GM12878 (cell line): ENCODE data around the gene CCDC97. TPM values are rescaled to one million over a fixed set of nuclear protein-coding genes. Genes with fewer than 3 reads are reported as not detected.

Experiments
- CBX3 ChIP-seq: fragments of 200-600 bp; sonication (generic); IDR thresholded peaks from 2 replicates; pipeline ENCODE4 v1.6.1; 2016; ENCODE audit warnings: low read depth, borderline replicate concordance
- FOS ChIP-seq: IDR thresholded peaks from 3 replicates; pipeline ENCODE4 v1.6.1; 2011; ENCODE audit warnings: borderline replicate concordance; ENCODE audit not compliant: insufficient read length; ENCODE audit errors: extremely low read depth
- GATAD2B ChIP-seq: fragments of 450-650 bp; conservative IDR thresholded peaks from 2 replicates; pipeline ENCODE4 v1.6.1; 2017; ENCODE audit warnings: low read depth, mild to moderate bottlenecking, moderate library complexity
- HDAC6 ChIP-seq: fragments of 200-600 bp; sonication (generic); IDR thresholded peaks from one replicate; pipeline ENCODE4 v1.8.0; 2017; ENCODE audit warnings: antibody characterized with exemption; ENCODE audit not compliant: unreplicated experiment
- HDGF ChIP-seq: fragments of 450-650 bp; IDR thresholded peaks from 2 replicates; pipeline ENCODE4 v1.6.1; 2016; ENCODE audit warnings: antibody characterized with exemption
- JUND ChIP-seq: IDR thresholded peaks from 2 replicates; pipeline ENCODE4 v1.6.1; 2012; ENCODE audit warnings: low read depth, mild to moderate bottlenecking, low read length, improper control_type of control experiment, moderate library complexity
- MEF2B ChIP-seq: fragments of 450-650 bp; IDR thresholded peaks from 2 replicates; pipeline ENCODE4 v1.6.1; 2018; ENCODE audit warnings: mild to moderate bottlenecking, moderate library complexity; ENCODE audit not compliant: partially characterized antibody, poor library complexity, severe bottlenecking
- MTA3 ChIP-seq: IDR thresholded peaks from 2 replicates; pipeline ENCODE4 v1.6.1; 2012; ENCODE audit warnings: low read length, inconsistent platforms, borderline replicate concordance
- MYC ChIP-seq: IDR thresholded peaks from 2 replicates; pipeline ENCODE4 v1.6.1; 2011; ENCODE audit warnings: mild to moderate bottlenecking, low read length, moderate library complexity, inconsistent platforms; ENCODE audit not compliant: insufficient read depth, insufficient replicate concordance, insufficient read length, severe bottlenecking
- NFIC ChIP-seq: IDR thresholded peaks from 2 replicates; pipeline ENCODE4 v1.6.1; 2012; ENCODE audit warnings: low read depth, mild to moderate bottlenecking, inconsistent platforms, low read length, moderate library complexity
- PKNOX1 ChIP-seq: fragments of 450-650 bp; IDR thresholded peaks from 2 replicates; pipeline ENCODE4 v1.6.1; 2016; ENCODE audit warnings: mild to moderate bottlenecking
- POLR2A ChIP-seq: IDR thresholded peaks from 2 replicates; pipeline ENCODE4 v1.6.1; 2011; ENCODE audit warnings: low read depth, mild to moderate bottlenecking, low read length
- POLR2AphosphoS5 ChIP-seq: IDR thresholded peaks from 2 replicates; pipeline ENCODE4 v1.6.1; 2011; ENCODE audit warnings: mild to moderate bottlenecking, low read length, inconsistent platforms
- POU2F2 ChIP-seq: IDR thresholded peaks from 3 replicates; pipeline ENCODE4 v1.6.1; 2011; ENCODE audit warnings: low read depth, mild to moderate bottlenecking, low read length, borderline replicate concordance
- RELA ChIP-seq: fragments of 450-650 bp; IDR thresholded peaks from 2 replicates; pipeline ENCODE4 v1.8.0; 2014; ENCODE audit warnings: borderline replicate concordance; ENCODE audit not compliant: partially characterized antibody
- RFX5 ChIP-seq: IDR thresholded peaks from 2 replicates; pipeline ENCODE4 v1.6.1; 2011; ENCODE audit warnings: low read depth, low read length, improper control_type of control experiment
- SIX5 ChIP-seq: IDR thresholded peaks from 2 replicates; pipeline ENCODE4 v1.6.1; 2011; ENCODE audit warnings: mild to moderate bottlenecking, low read depth, low read length, moderate library complexity; ENCODE audit not compliant: severe bottlenecking
- SMAD5 ChIP-seq: IDR thresholded peaks from 2 replicates; pipeline ENCODE4 v1.6.1; 2016; ENCODE audit warnings: antibody characterized with exemption, low read depth
- SREBF1 ChIP-seq: IDR thresholded peaks from 2 replicates; pipeline ENCODE4 v1.6.1; 2012; ENCODE audit warnings: mild to moderate bottlenecking, low read length
- WRNIP1 ChIP-seq: IDR thresholded peaks from 2 replicates; pipeline ENCODE4 v1.6.1; 2011; ENCODE audit warnings: low read depth, low read length, improper control_type of control experiment, borderline replicate concordance
- YY1 ChIP-seq: IDR thresholded peaks from 2 replicates; pipeline ENCODE4 v1.6.1; 2011; ENCODE audit warnings: low read depth, mild to moderate bottlenecking, low read length
- ZBED1 ChIP-seq: IDR thresholded peaks from 2 replicates; pipeline ENCODE4 v1.6.1; 2016; ENCODE audit warnings: borderline replicate concordance
- ZBTB11 ChIP-seq: fragments of 450-650 bp; formaldehyde crosslinking; IDR thresholded peaks from 2 replicates; pipeline ENCODE4 v1.5.0; 2022; ENCODE audit warnings: mild to moderate bottlenecking, missing genetic modification characterization
- ZNF24 ChIP-seq: fragments of 450-650 bp; IDR thresholded peaks from 2 replicates; pipeline ENCODE4 v1.6.1; 2017; ENCODE audit warnings: antibody characterized with exemption, mild to moderate bottlenecking
- ZNF274 ChIP-seq: IDR thresholded peaks from one replicate; pipeline ENCODE4 v1.8.0; 2011; ENCODE audit not compliant: insufficient read length, insufficient read depth
- ZNF384 ChIP-seq: IDR thresholded peaks from 2 replicates; pipeline ENCODE4 v1.6.1; 2012; ENCODE audit warnings: low read depth, mild to moderate bottlenecking, low read length, improper control_type of control experiment, borderline replicate concordance
- polyA plus RNA-seq, 11 experiments: library from polyadenylated mRNA; depleted of rRNA in 4 of 11; unstranded in 6 of 11; stranded (reverse) in 5 of 11; fragments of >200 nt; fragmentation: Nextera tagmentation in 4 of 11; fragmentation: Illumina TruSeq in 1 of 11; extraction: Ambion mirVana in 4 of 11; extraction: Trizol in 1 of 11; gene quantifications; 1 replicate in 1 of 11; 2 replicates in 10 of 11; pipeline versions ENCODE4 v1.2.1 to v1.2.3, GENCODE V29; 2011 to 2016; ENCODE audit warnings: inconsistent platforms in 2 of 11, missing spikeins in 2 of 11, low read depth in 1 of 11
- total RNA-seq, 4 experiments: library from RNA; depleted of rRNA in 3 of 4; stranded (reverse); fragments of >200 nt in 3 of 4; fragmentation: Illumina TruSeq in 1 of 4; extraction: Trizol in 1 of 4; gene quantifications; 2 replicates each; pipeline versions ENCODE4 v1.2.1 to v1.2.3, GENCODE V29; 2013 to 2021
- TF ChIP-seq, protein P1 (sequence below): IDR thresholded peaks from 2 replicates; pipeline ENCODE4 v1.6.1; 2012; ENCODE audit warnings: low read depth, low read length, improper control_type of control experiment

Gene CCDC97
- total and polyA plus RNA-seq, 10 of the 15 experiments (the other 5 are each of a cell fraction or from before 2014, with no cell fraction given) = 1.8 to 34.1 (median 18.8) TPM

- TF ChIP-seq RFX5 (no peak), WRNIP1 (no peak), CBX3 (no peak), ZBTB11 (CRISPR knock-in tag) (0 out of 2 replicates have a peak, but pooled peaks have one; percentile 19), MTA3 (peak; percentile 26; the same call in 1 of the 2 replicates), NFIC (no peak), ZBED1 (peak; percentile 60; the same call in 1 of the 2 replicates), SIX5 (no peak), POLR2AphosphoS5 (no peak), SREBF1 (no peak), PKNOX1 (peak; percentile 38; the same call in 1 of the 2 replicates), ZNF274 (no peak), FOS (no peak), YY1 (no peak), ZNF24 (no peak), RELA (no peak), GATAD2B (no peak), JUND (no peak), HDGF (no peak), POLR2A (peak; percentile 42), MYC (no peak), HDAC6 (no peak), SMAD5 (no peak), ZNF384 (no peak), POU2F2 (0 out of 3 replicates have a peak, but pooled peaks have one; percentile 16), MEF2B (no peak)
- TF ChIP-seq, protein P1, sequence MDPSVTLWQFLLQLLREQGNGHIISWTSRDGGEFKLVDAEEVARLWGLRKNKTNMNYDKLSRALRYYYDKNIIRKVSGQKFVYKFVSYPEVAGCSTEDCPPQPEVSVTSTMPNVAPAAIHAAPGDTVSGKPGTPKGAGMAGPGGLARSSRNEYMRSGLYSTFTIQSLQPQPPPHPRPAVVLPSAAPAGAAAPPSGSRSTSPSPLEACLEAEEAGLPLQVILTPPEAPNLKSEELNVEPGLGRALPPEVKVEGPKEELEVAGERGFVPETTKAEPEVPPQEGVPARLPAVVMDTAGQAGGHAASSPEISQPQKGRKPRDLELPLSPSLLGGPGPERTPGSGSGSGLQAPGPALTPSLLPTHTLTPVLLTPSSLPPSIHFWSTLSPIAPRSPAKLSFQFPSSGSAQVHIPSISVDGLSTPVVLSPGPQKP = no peak
These were observed 566 bp upstream of the CCDC97 start (continued) for GRCh38 chr19:41309180-41310032.
